ENCODE measurements around the gene GPHB5.
A peak's percentile ranks its signal among the peaks of the same experiment; 100 is the strongest.
"Not testable (repeated sequence)": the region's sequence is repeated elsewhere in the genome, so short reads cannot be mapped to it uniquely, and the experiment has no call there.

Gene GPHB5

GRCh38 chr14:63286071-63286470 is 32.7 kb downstream of the GPHB5 start:
- peak; percentile 97 for DNase-seq (ENCODE audit: low read depth)
- 0 out of 2 replicates have a peak, but pooled peaks have one; percentile 10 for TF ChIP-seq CTCF (IDR thresholded peaks at IDR 0.05; ENCODE audit: control insufficient read depth, extremely low read depth, insufficient read depth)
- H3K4me3 ChIP-seq (ENCODE audit: low read depth, low read length), result no peak overlapping the region

- no peak for DNase-seq (ENCODE audit: low read depth)
Observed at GRCh38 chr14:63283884-63284248, 34.9 kb downstream of the GPHB5 start.

GRCh38 chr14:63282997-63283883 is 35.5 kb downstream of the GPHB5 start:
- H3K4me3 ChIP-seq (ENCODE audit: low read depth, low read length), result no peak overlapping the region
- TF ChIP-seq CTCF (IDR thresholded peaks at IDR 0.05; ENCODE audit: control insufficient read depth, extremely low read depth, insufficient read depth), result no peak
- DNase-seq (ENCODE audit: low read depth), result no peak

More at GRCh38 chr14:63283884-63284248, 34.9 kb downstream of the GPHB5 start:
- TF ChIP-seq CTCF (IDR thresholded peaks at IDR 0.05; ENCODE audit: control insufficient read depth, extremely low read depth, insufficient read depth), result no peak
- H3K4me3 ChIP-seq (ENCODE audit: low read depth, low read length), result no peak overlapping the region

DNA sequence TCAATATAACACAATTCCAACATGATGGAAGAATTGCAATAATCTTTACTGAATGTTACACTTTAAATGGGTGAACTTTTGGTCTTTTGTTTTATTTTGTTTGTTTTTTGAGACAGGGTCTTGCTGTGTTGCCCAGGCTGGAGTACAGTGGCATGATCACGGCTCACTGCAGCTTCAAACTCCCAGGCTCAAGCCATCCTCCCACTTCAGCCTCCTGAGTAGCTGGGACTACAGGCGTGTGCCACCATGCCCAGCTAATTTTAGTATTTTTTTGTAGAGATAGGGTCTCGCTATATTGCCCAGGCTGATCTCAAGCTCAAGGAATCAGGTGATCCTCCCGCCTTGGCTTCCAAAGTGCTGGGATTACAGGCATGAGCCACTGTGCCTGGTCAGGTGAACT is 38.8 kb downstream of the GPHB5 start:
- not testable (repeated sequence) for DNase-seq (ENCODE audit: low read depth); H3K4me3 ChIP-seq (ENCODE audit: low read depth, low read length)
- TF ChIP-seq CTCF (IDR thresholded peaks at IDR 0.05; ENCODE audit: control insufficient read depth, extremely low read depth, insufficient read depth), result 0 out of 2 replicates have a peak, but pooled peaks have one; percentile 3

GRCh38 chr14:63277591-63278183 is 41.0 kb downstream of the GPHB5 start:
- no peak overlapping the region for H3K4me3 ChIP-seq (ENCODE audit: low read depth, low read length)
- no peak for TF ChIP-seq CTCF (IDR thresholded peaks at IDR 0.05; ENCODE audit: control insufficient read depth, extremely low read depth, insufficient read depth)
- no peak for DNase-seq (ENCODE audit: low read depth)

GRCh38 chr14:63276492-63277342 is 42.0 kb downstream of the GPHB5 start:
- no peak overlapping the region for H3K4me3 ChIP-seq (ENCODE audit: low read depth, low read length)
- peak; percentile 21 for DNase-seq (ENCODE audit: low read depth)
- TF ChIP-seq CTCF (IDR thresholded peaks at IDR 0.05; ENCODE audit: control insufficient read depth, extremely low read depth, insufficient read depth), result peak; percentile 82

Data from LNCaP clone FGC (cell line).